Cerebellar nuclear complex (tissue), 1 donor: ENCODE data around the gene KLHL11.
A peak's percentile ranks its signal among the peaks of the same experiment; 100 is the strongest.

Experiments used
- DNase-seq, 2 experiments: peaks; one replicate each; lab custom pipeline; 2025; lab: John Stamatoyannopoulos, UW

KLHL11 gene

GRCh38 chr17:41864836-41865595 lies at the start of gene KLHL11:
TSS of gene KLHL11 (minus strand) at chr17:41865423. CDS start at chr17:41865370, 53 bp downstream.
- peak; percentile 38 to 68 for DNase-seq

GRCh38 chr17:41915020-41915419 lies 49.8 kb upstream of the KLHL11 start:
- no peak for DNase-seq

- no peak for DNase-seq
Measured at GRCh38 chr17:41914358-41914766, 49.1 kb upstream of the KLHL11 start.

- no peak for DNase-seq
Measured at GRCh38 chr17:41913798-41914197, 48.6 kb upstream of the KLHL11 start.

- no peak for DNase-seq
Measured at GRCh38 chr17:41912925-41913324, 47.7 kb upstream of the KLHL11 start.

- DNase-seq = no peak
Measured at GRCh38 chr17:41910701-41911391, 45.6 kb upstream of the KLHL11 start.

GRCh38 chr17:41909088-41909487 lies 43.9 kb upstream of the KLHL11 start:
- no peak for DNase-seq

- no peak for DNase-seq
Measured at GRCh38 chr17:41907633-41908539, 42.7 kb upstream of the KLHL11 start.

- no peak for DNase-seq
Measured at GRCh38 chr17:41907185-41907556, 41.9 kb upstream of the KLHL11 start.

GRCh38 chr17:41906465-41907184 lies 41.4 kb upstream of the KLHL11 start:
- DNase-seq = no peak

- no peak for DNase-seq
Measured at GRCh38 chr17:41905172-41905571, 39.9 kb upstream of the KLHL11 start.

- no peak for DNase-seq
Measured at GRCh38 chr17:41904242-41904841, 39.1 kb upstream of the KLHL11 start.

- no peak for DNase-seq
Measured at GRCh38 chr17:41901646-41902045, 36.4 kb upstream of the KLHL11 start.

- DNase-seq = no peak
Measured at GRCh38 chr17:41896726-41897125, 31.5 kb upstream of the KLHL11 start.

- no peak for DNase-seq
Measured at GRCh38 chr17:41895617-41896016, 30.4 kb upstream of the KLHL11 start.

- DNase-seq = no peak
Measured at GRCh38 chr17:41894791-41895331, 29.6 kb upstream of the KLHL11 start.

GRCh38 chr17:41893384-41893783 lies 28.2 kb upstream of the KLHL11 start:
- no peak for DNase-seq

GRCh38 chr17:41892021-41892376 lies 26.8 kb upstream of the KLHL11 start:
- DNase-seq = no peak

- no peak for DNase-seq
Measured at GRCh38 chr17:41891135-41892020, 26.2 kb upstream of the KLHL11 start.

- no peak for DNase-seq
Measured at GRCh38 chr17:41888332-41888965, 23.2 kb upstream of the KLHL11 start.
